Sciatic nerve (tissue), 2 donors: ENCODE results near the gene NAPB. TPM values are rescaled to one million over a fixed set of nuclear protein-coding genes. Genes with fewer than 3 reads are reported as not detected.
A peak's percentile ranks its signal among the peaks of the same experiment; 100 is the strongest.
"Not testable (repeated sequence)": the region's sequence is repeated elsewhere in the genome, so short reads cannot be mapped to it uniquely, and the experiment has no call there.

Experiments used
- ATAC-seq: fragments of 200-7000 bp; cut with Tn5 transposase; one replicate; pipeline ENCODE4 v1.9.1; 2020; ENCODE audit warnings: mild to moderate bottlenecking, moderate library complexity
- DNase-seq: peaks from one replicate; pipeline ENCODE4 v3.0.0-alpha.2; 2020; ENCODE audit warnings: low spot score
- intact Hi-C: fragments of 100-400 bp; cut with DNase I; formaldehyde crosslinking; loops from one replicate; pipeline ENCODE4 v1.14.2; 2022
- total RNA-seq: library from RNA; stranded (reverse); fragmentation: NEBNext Ultra II Directional; extraction: Animal tissue kit (Norgen Biotek cat#: 25700); gene quantifications from one replicate; pipeline ENCODE4 v1.2.1, GENCODE V29; 2021
- donor health status: DM: no; HTN: no; CAD: no.
- donor health status: DM: no; HTN: no; CAD: no.

Gene NAPB
- total RNA-seq: 18.7 TPM

GRCh38 chr20:23420943-23421931 is at the start of gene NAPB:
Gene NAPB (minus strand): TSS chr20:23421488. CDS start chr20:23421402, 86 bp downstream.
- peak; percentile 99 for ATAC-seq

DNA sequence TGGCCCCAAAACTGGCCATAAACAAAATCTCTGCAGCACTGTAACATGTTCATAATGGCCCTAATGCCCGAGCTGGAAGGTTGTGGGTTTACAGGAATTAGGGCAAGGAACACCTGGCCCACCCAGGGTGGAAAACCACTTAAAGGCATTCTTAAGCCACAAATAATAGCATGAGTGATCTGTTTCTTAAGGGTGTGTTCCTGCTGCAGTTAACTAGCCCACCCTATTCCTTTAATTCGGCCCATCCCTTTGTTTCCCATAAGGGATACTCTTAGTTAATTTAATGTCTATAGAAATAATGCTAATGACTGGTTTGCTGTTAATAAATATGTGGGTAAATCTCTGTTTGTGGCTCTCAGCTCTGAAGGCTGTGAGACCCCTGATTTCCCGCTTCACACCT is 45.7 kb upstream of the NAPB start:
- intact Hi-C loops, ATAC-seq: not testable (repeated sequence)

More at GRCh38 chr20:23420943-23421931, at the start of gene NAPB:
- peak; percentile 96 for DNase-seq
- intact Hi-C loops: no loop called here

GRCh38 chr20:23461180-23461579 is 39.9 kb upstream of the NAPB start:
- intact Hi-C loops: no loop called here
- ATAC-seq (no peak), DNase-seq (no peak)

More for the DNA sequence above, 45.7 kb upstream of the NAPB start:
- DNase-seq: not testable (repeated sequence)

DNA sequence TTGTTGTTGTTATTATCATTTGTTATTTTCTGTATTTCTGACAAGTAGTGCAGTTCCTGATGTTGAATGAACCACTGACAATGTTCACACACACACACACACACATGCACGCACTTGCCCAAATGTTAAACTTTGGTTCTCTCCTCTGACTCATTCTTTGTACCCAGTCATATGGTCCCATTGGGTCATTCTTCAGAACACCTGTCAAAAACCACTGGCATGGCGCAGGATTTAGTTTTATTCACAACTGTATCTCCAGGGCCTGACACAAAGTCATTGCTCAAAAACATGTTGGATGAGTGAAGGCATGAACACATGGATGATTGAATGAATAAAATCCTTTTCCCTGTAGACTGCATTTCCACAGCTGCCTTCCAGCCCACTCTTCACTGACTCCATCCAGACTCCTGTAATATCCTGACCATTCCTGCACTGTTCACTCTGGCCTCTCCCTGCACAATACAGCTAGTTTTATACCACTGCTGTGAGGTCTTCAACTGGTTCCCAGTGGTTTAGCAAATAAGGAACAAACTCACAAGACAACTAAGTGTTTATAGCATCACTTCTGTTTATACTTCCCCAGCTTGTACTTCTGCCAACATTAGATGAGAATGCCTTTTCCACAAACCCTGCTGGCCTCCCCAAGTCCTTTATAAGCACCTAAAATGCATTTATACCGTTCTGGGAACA is 38.3 kb upstream of the NAPB start:
- ATAC-seq: peak; percentile 83
- intact Hi-C loops: no loop called here
- no peak for DNase-seq

- ATAC-seq: no peak
- intact Hi-C loops: no loop called here
These were observed 35.6 kb upstream of the NAPB start for GRCh38 chr20:23456873-23457272.

DNA sequence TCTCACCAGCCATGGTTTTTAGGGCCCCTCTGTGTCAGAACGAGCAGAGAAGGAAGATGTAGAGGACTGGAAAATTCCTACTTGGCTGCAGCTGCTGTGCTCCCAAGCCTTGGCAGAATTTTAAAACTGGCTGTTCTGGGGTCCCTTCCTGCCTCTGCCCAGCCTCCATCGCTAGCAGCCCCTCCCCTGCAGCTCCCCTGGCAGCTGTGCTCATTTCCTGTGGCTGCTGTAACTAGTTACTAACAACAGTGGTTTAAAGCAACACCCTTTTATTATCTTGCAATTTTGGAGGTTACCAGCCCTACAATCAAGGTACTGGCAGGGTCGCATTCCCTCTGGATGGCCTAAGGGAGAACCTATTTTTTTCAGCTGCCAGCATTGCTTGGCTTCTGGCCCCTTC is 35.1 kb upstream of the NAPB start:
- intact Hi-C loops: no loop called here
- DNase-seq: no peak
- ATAC-seq: no peak

More at GRCh38 chr20:23456873-23457272, 35.6 kb upstream of the NAPB start:
- no peak for DNase-seq

DNA sequence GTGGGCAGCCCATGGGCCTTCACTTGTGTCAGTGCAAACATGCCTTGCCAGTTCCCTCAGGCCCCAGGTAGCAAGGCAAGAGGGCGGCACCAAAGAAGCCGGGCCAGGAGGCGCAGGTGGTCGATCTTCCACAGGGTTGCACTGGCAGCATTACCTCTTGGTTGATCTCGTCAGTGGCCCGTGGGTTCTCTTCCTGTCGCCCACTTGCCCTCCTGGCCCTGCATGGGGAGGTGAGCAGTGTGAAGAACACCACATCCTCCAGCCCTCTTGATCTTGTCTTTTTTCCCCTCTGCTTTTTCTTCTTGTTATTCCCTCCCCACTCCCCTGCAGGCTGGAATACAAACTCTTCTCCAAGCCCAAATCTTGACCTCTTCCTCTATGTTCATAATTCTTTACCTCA is 34.4 kb upstream of the NAPB start:
- intact Hi-C loops: no loop called here
- ATAC-seq (no peak), DNase-seq (no peak)

- intact Hi-C loops: no loop called here
- DNase-seq: no peak
- no peak for ATAC-seq
These were observed 33.5 kb upstream of the NAPB start for GRCh38 chr20:23454816-23455215.

DNA sequence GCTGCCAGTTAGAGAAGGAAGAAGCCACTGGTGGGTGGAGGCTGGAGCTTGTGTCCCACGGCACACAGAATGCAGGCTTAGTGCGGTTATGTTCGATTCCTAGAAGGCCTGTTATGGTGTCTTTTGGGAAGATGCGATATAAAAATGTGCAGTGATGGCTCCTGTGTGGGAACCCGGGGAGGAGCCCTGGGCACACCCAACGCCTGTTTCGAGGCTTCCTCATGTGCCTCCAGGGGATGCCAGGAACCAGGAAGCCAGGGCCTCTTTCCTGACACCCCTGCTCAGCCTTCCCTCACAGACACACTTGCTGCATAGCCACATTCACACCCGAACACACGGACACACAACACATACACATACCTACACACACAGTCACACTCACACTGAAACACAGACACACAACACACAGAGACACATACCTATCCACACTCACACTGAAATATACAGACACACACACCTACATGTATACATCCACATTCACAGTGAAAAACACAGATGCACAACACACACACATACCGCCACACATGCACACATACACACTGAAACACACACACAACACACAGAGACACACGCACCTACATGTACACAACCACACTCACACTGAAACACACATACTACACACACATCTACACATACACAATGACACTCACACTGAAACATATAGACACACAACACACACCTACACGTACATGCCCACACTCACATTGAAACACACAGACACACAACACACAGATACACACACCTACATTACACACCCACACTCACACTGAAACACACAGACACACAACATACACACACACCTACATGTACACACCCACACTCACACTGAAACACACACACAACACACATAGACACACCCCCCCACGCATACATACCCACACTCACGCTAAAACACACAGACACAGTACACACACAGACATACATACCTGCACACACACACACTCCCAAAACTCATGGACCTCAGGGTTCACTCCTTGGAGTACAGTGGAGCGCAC is 32.6 kb upstream of the NAPB start:
- intact Hi-C loops: no loop called here
- DNase-seq (no peak), ATAC-seq (no peak)

GRCh38 chr20:23452776-23453175 is 31.5 kb upstream of the NAPB start, which contains the start of gene CST11:
Gene CST11 (minus strand): TSS chr20:23452876. CDS start chr20:23452811, 65 bp downstream.
- ATAC-seq (no peak), DNase-seq (no peak)
- intact Hi-C loops: no loop called here

DNA sequence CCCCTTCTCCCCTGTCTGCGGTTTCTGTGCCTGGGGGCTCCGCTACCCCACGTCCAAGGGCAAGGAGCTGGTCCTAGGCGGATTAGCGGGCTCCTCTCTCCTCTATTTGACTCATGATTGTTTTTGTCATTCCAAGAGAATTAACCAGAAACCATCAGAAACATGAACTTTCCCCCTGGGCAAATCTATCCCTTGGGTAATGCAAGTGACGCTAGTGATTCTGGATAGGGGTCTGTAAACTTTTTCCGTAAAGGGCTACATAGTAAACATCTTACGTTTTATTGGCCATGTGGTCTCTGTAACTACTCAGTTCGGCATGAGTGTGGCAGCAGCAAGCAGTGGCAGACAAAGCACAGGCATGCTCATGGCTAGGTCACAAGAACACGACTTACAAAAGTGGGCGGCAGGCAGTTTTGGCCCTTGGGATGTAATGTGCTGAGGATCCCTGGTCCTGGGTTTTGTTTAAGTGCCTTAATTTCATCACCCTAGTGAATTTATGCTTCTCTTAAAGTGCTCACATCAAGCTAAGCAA is 30.7 kb upstream of the NAPB start:
- no peak for DNase-seq
- no peak for ATAC-seq
- intact Hi-C loops: no loop called here

- no peak for ATAC-seq
- DNase-seq: no peak
- intact Hi-C loops: no loop called here
These were observed 29.6 kb upstream of the NAPB start for GRCh38 chr20:23450877-23451276.

GRCh38 chr20:23449421-23449820 is 28.1 kb upstream of the NAPB start:
- ATAC-seq (no peak), DNase-seq (no peak)
- intact Hi-C loops: no loop called here

DNA sequence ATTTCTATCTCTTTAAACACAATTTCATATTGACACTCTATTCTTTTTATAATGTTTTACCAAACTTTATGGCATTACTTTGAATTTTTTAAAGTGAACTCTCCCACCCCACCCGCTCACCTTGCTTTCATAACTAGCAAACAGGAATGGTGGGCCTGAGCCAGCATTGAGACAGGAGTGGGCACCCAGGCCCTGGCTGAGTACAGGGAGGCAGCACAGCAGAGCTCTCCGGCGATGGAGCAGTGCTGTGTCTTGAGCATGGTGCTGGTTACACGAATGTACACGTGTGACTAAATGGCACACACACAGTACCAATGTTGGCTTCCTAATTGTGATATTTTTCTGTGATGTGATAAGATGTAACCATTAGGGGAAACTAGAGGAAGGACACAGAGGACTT is 26.9 kb upstream of the NAPB start:
- DNase-seq: no peak
- intact Hi-C loops: no loop called here
- ATAC-seq: no peak

DNA sequence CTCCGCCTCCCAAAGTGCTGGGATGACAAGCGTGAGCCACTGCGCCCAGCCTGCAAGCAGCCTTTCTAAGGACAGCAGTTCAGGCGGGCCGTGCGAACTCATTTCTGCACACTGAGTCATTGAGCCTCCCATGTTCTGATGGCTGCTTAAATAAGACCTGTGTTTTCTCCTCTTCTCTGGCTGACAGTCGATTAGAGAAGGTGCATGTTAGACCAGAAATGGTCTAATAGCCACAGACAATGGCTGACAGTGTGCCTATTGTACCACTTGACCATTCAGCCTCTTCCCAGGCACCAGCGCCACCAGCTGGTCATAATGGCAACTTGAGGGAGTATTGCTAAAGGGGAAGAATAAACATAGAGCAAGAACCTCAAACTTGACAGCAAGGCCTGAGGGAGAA is 25.2 kb upstream of the NAPB start:
- ATAC-seq (no peak), DNase-seq (no peak)
- intact Hi-C loops: no loop called here

DNA sequence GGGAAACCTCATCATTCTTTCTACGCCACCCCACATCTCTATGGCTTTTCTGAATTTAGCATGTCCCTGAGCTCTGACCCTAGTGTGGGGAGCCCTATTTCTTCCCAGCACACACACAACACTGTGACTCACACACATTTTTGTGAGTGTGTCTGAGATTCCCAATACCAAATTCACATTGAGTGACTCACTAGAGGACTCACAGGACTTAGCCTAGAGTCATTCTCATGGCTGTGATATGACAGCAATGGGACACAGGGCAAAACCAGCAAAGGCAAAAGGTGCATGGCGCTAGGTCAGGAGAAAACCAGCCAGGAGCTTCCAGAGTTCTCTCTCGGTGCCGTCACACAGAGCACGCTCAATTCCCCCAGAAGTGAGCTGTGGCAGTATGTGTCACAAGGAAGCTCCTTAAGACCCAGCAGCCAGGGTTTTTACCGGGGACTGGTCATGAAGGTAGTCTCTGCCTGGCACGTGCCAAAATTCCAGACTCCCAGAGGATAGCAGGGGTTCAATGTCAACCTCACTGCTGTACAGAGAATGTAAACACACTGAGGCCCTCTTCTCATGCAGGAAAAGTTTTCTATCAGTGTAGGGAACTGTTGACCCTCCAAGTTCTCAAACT is 24.4 kb upstream of the NAPB start:
- ATAC-seq: no peak
- DNase-seq: no peak
- intact Hi-C loops: no loop called here

DNA sequence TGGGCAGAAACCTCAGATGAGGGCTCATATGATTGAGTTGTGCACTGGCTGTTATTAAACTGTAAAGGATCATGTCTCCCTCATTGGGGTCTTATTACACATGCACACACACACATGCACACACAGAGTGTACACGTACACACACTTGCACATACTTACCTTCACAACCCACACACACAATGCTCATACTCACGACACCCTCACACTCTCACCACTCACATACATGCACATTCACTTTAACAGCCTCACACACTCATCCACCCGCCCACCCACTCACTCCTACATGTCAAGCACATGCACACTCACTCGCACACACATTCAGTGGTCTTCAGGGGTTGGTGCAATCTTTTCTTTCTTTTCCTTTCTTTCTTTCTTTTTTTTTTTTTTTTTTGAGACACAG is 23.6 kb upstream of the NAPB start:
- ATAC-seq: no peak
- intact Hi-C loops: loop anchor here (5.0 kb wide), 1 partner anchor 162 kb away; the partner anchor contains the start of gene CST9
- no peak for DNase-seq

DNA sequence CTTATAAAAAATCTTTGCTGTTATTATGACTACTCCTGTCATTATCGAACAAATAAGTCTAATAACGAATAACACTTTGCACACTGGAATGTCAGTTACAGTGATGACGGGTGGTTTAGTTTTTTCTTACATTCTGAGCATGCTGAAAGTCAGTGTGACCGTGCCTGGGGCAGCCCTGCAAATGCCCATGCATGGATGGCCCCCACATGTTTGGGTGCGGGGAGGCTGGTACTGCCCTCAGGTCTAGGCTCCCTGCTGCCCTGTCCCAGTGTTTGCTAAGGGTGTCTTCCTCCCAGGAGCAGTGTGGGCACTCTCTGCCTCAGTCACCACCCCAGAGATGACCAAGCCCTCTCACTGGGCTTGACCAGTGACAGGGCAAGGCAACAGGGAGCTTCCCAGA is 21.1 kb upstream of the NAPB start:
- peak; percentile 22 for ATAC-seq
- intact Hi-C loops: loop anchor here (5.0 kb wide), 1 partner anchor 165 kb away; the partner anchor contains the start of gene CST9
- no peak for DNase-seq
